Pancreas (tissue), 10 donors: ENCODE measurements around the gene LY6G6D. TPM values are rescaled to one million over a fixed set of nuclear protein-coding genes. Genes with fewer than 3 reads are reported as not detected.

Experiments used
- ATAC-seq, 4 donors: fragments of 200-7000 bp; cut with Tn5 transposase; one replicate each; pipeline versions ENCODE4 v1.8.0 to v1.9.1; 2020; ENCODE audit warnings: mild to moderate bottlenecking in 4 of 4, moderate library complexity in 4 of 4
- DNase-seq, 6 donors: peaks; one replicate each; pipeline ENCODE4 v3.0.0-alpha.2; 2020
- FAIRE-seq: peaks from 2 replicates; lab custom pipeline; 2012; peaks lifted over from hg19 to GRCh38; lab: Jason Lieb, UNC
- H3K27ac ChIP-seq, 4 donors: fragments of 200-600 bp; sonication (generic); 1 replicate in 3 of 4; 2 replicates in 1 of 4; pipeline versions ENCODE4 v1.5.0 to v1.8.0; 2020
- H3K27me3 ChIP-seq, 4 donors: fragments of 200-600 bp; one replicate each; pipeline ENCODE4 v1.8.0; 2021
- H3K36me3 ChIP-seq, 3 donors: fragments of 200-600 bp; sonication (generic) in 1 of 3; one replicate each; pipeline versions ENCODE4 v1.5.0 to v1.8.0; 2020 to 2021
- H3K4me1 ChIP-seq, 3 donors: fragments of 200-600 bp; one replicate each; pipeline ENCODE4 v1.8.0; 2021
- H3K4me3 ChIP-seq, 4 donors: fragments of 200-600 bp; sonication (generic) in 2 of 4; one replicate each; pipeline versions ENCODE4 v1.5.0 to v1.8.0; 2020 to 2021
- H3K9me3 ChIP-seq, 4 donors: fragments of 200-600 bp; one replicate each; pipeline ENCODE4 v1.8.0; 2021
- WGBS, 2 donors: extraction: QIAGEN DNeasy Blood & Tissue Kit; methylation state at CpG; one replicate each; pipeline ENCODE4 v1.1.7; 2013; 5-methylcytosine and 5-hydroxymethylcytosine counted together
- intact Hi-C, 3 donors: fragments of 100-400 bp; cut with DNase I; formaldehyde crosslinking; loops; one replicate each; pipeline versions ENCODE4 v1.11.1 to v1.14.2; 2022
- polyA plus RNA-seq, 2 donors: library from polyadenylated mRNA; stranded (reverse); fragments of 200-250 nt; gene quantifications; one replicate each; pipeline ENCODE4 v1.2.3, GENCODE V29; 2013
- total RNA-seq, 6 donors: library from RNA; stranded (reverse); fragmentation: NEBNext Ultra II Directional in 4 of 6; extraction: Animal tissue kit (Norgen Biotek cat#: 25700) in 4 of 6; gene quantifications; one replicate each; pipeline versions ENCODE4 v1.2.1 to v1.2.4, GENCODE V29; 2021 to 2023
- TF ChIP-seq, protein P1 (sequence below), 4 donors: fragments of 200-600 bp; sonication (generic) in 3 of 4; IDR thresholded peaks; one replicate each; pipeline versions ENCODE4 v1.5.0 to v1.8.0; 2021; ENCODE audit warnings: antibody characterized with exemption in 4 of 4
- donor health status: healthy with polysubstance abuse.
- donor health status: DM: no; HTN: no; CAD: no; lungs with moderate emphysema.
- donor health status: DM: no; HTN: no; CAD: no.
- donor health status: control.
- donor health status: control.
- donor health status: Bipolar disorder and iron deficiency.
- donor health status: DM: yes; HTN: yes; CAD: no.
- donor health status: DM: no; HTN: no; CAD: no.
- donor health status: DM: no; HTN: no; CAD: no.
- donor health status: DM: yes; HTN: yes; CAD: no.

Gene LY6G6D
- total and polyA plus RNA-seq, 8 donors, result not detected

DNA sequence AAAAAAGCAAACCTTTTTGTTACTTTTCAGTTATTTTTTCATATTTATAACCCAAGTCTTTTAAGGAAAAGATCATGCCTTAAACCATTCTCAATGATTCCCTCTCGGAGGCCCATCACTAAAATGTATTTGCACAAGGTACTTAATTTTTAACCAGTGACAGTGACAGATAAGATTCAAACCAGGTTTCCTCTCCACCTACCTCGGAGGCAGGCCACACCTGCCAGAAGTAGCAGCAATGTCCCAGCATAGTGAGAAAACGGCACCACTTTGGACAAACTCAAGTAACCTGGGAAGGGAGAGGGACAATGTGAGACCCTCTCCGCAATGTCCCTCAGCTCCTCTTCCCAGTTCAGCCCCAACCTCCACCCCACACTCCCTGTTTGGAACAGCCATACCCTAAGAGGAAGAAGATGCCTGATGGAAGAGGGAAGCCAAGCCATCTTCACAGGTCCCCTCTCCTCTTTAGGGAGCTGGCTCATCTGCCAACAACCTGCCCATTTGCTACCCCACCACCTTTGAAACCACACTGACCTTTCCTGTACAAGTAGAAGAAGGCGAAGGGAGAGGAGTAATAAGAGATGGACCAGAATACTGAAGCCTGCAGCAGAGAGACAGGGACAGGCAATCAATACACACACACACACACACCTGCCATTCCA is 14.3 kb upstream of the LY6G6D start:
- 55% methylated on average over 5 of the region's 5 CpGs for WGBS, 2 donors
- peaks cover 0 to 12% (median 10%) of the 10 kb centered on the region in 3 donors for H3K4me1 ChIP-seq
- ATAC-seq (no peak), DNase-seq (no peak), FAIRE-seq (no peak)
- no peak overlapping the region for H3K4me3 ChIP-seq
- no peaks in the 10 kb centered on the region for H3K27me3 ChIP-seq
- H3K27ac ChIP-seq, result no peak overlapping the region
- intact Hi-C loops, result no loop called here
- H3K36me3 ChIP-seq, result peaks cover 0 to 6% (median 4%) of the 10 kb centered on the region in 3 donors
- TF ChIP-seq, protein P1, sequence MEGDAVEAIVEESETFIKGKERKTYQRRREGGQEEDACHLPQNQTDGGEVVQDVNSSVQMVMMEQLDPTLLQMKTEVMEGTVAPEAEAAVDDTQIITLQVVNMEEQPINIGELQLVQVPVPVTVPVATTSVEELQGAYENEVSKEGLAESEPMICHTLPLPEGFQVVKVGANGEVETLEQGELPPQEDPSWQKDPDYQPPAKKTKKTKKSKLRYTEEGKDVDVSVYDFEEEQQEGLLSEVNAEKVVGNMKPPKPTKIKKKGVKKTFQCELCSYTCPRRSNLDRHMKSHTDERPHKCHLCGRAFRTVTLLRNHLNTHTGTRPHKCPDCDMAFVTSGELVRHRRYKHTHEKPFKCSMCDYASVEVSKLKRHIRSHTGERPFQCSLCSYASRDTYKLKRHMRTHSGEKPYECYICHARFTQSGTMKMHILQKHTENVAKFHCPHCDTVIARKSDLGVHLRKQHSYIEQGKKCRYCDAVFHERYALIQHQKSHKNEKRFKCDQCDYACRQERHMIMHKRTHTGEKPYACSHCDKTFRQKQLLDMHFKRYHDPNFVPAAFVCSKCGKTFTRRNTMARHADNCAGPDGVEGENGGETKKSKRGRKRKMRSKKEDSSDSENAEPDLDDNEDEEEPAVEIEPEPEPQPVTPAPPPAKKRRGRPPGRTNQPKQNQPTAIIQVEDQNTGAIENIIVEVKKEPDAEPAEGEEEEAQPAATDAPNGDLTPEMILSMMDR (IDR thresholded peaks at IDR 0.05), result no peak
- no peaks in the 10 kb centered on the region for H3K9me3 ChIP-seq

DNA sequence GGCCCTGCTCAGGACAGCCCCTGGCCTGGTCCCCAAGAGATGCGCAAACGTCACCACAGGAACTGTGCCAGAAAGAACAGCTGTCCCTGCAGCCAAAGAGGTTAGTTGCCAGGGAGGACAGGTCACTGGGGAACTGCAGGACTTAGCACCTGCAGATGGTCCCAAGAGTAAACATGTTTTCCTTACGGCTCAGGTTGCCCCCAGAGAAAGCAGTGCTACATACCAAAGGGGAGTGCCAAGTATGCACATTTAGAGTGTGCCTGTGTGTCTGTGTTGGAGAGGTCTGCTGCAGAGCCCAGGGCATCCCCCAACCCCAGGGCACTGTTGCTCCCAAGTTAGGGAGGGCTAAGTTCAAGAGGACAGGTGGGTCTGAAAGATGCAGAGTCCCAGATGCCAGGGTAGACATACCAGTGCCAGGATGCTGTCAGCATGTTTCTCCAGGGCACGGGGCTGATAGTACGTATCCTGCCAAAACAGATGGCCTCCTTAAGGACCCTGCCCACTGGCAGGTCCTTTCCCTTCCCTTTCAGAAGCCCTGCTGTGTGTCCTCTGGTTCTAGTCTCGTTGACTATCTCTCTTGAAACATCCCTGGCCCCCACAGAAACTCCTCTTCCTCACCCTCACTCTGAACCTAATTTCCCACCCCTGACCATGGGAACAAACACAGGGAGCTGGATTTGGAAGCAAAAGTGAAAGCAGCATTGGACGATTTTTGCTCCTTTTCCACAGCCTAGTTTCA is 13.3 kb upstream of the LY6G6D start:
- FAIRE-seq, result no peak
- Histone ChIP-seq H3K9me3 (no peaks in the 10 kb centered on the region), H3K36me3 (peaks cover 0 to 4% (median under 1%) of the 10 kb centered on the region in 3 donors), H3K27me3 (no peaks in the 10 kb centered on the region), H3K4me1 (peaks cover 0 to 12% (median 10%) of the 10 kb centered on the region in 3 donors), H3K27ac (peak overlapping the region in 1 of 4 donors; percentile 94), H3K4me3 (peak overlapping the region in 3 of 4 donors; percentile 42 to 88 (median 84))
- peak in 1 of 4 donors; percentile 1 for ATAC-seq
- intact Hi-C loops, result no loop called here
- DNase-seq, result no peak
- 23 to 27% methylated on average over 7 of the region's 7 CpGs for WGBS, 2 donors
- TF ChIP-seq, protein P1 (IDR thresholded peaks at IDR 0.05), result no peak

DNA sequence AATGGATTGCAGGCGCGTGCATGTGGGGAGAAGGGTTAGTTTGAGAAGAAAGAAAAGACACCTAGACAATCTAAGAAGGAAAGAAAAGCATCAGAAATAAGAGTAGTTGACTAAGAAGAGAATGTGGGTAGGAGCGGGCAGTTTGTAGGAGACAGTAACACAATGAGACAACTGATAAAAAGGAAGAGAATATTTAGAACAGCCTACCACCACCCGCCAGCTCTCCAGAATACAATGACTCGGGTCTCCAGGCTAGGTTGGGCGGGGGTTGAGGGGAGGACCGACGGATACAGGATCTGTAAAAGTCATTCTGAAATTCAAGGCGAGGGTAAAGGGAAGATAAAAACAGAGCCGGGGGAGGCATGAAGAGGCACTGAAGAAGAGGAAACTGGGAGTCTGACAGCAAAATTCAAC is 12.7 kb upstream of the LY6G6D start:
- TF ChIP-seq, protein P1 (IDR thresholded peaks at IDR 0.05), result no peak
- Histone ChIP-seq H3K4me1 (peaks cover 0 to 12% (median 10%) of the 10 kb centered on the region in 3 donors), H3K4me3 (peak overlapping the region; percentile 42 to 88 (median 72)), H3K36me3 (peaks cover 0 to 4% (median 0%) of the 10 kb centered on the region in 3 donors), H3K27ac (peak overlapping the region; percentile 89 to 97 (median 94)), H3K9me3 (no peaks in the 10 kb centered on the region), H3K27me3 (no peaks in the 10 kb centered on the region)
- FAIRE-seq, result no peak
- WGBS, 2 donors, result 0 to 1% methylated on average over 10 of the region's 10 CpGs
- ATAC-seq, result peak; percentile 4 to 7 (median 6)
- intact Hi-C loops, result no loop called here
- no peak for DNase-seq

DNA sequence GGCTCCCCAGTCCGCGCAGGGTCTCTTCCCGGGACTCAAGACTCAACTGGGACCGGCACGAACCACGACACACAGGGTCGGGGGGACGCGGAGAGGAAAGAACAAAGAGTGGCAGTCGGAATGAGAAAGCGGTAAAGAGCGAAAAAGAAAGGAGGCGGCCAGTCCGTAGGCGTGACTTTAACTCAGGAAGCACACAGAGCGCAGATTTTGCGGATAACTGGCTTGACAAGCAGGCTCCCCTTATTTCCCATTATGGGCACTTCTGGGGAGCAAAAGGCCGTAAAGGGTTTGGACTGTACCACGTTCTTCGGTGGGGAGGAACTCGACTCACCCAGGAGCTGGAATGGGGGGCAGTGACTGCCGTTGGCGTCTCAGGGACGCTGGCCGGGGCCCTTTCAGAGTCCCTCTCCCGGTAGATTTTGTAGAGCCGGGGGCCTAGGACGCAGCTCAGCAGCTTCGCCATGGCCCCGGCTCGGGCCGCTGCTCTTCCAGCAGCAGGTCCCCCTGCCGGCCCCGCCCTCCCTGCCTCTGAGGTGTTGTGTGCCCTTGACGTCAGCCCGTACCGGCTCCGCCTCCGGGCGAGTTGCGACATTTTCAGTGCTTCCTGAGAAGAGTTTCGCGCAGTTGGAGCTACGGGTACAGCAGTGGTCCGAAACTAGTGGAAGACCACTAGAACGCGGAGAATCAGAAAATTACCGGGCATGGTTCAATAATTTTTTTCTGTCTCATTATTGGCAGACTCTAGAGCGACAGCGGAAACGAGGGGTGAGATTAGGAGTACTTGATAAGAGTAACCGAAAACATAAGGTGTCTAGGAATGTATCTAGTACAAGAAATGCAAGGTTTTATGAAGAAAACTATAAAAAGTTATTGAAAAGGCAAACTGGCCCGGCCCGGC is 12.1 kb upstream of the LY6G6D start, which contains the start of gene ABHD16A:
Gene ABHD16A, minus strand, starts transcription at position 506 of the 898 bp plus-strand sequence. Its CDS starts 43 bp downstream, at position 463.
- DNase-seq (peak; percentile 96 to 99 (median 98)), FAIRE-seq (peak; percentile 88), ATAC-seq (peak; percentile 98 to 99 (median 98))
- peaks cover 0 to 12% (median 10%) of the 10 kb centered on the region in 3 donors for H3K4me1 ChIP-seq
- intact Hi-C loops, result no loop called here
- WGBS, 2 donors, result 1% methylated on average over 53 to 54 of the region's 54 CpGs
- TF ChIP-seq, protein P1 (IDR thresholded peaks at IDR 0.05), result no peak
- no peaks in the 10 kb centered on the region for H3K9me3 ChIP-seq
- H3K27me3 ChIP-seq, result no peaks in the 10 kb centered on the region
- peaks cover 0 to 4% (median 0%) of the 10 kb centered on the region in 3 donors for H3K36me3 ChIP-seq
- H3K4me3 ChIP-seq, result peak within 1 kb of the TSS; percentile 42 to 88 (median 72)
- H3K27ac ChIP-seq, result peak within 1 kb of the TSS; percentile 89 to 97 (median 94)
